Adipocyte (in vitro differentiated cells): ENCODE results near the gene DNAJC22.

Experiments used
- DNase-seq: peaks from one replicate; pipeline ENCODE4 v3.0.0-alpha.2; 2015; ENCODE audit warnings: low read depth
- H3K27me3 ChIP-seq: replicated peaks from 2 replicates; pipeline ENCODE4 v1.7.0; 2013; ENCODE audit warnings: mild to moderate bottlenecking, low read length, moderate library complexity; ENCODE audit not compliant: control insufficient read depth, insufficient read depth
- H3K36me3 ChIP-seq: 2 replicates; pipeline ENCODE4 v1.7.0; 2013; ENCODE audit warnings: low read length, mild to moderate bottlenecking, moderate library complexity; ENCODE audit not compliant: control insufficient read depth, insufficient read depth, severe bottlenecking
- H3K4me1 ChIP-seq: 2 replicates; pipeline ENCODE4 v1.7.0; 2013; ENCODE audit warnings: mild to moderate bottlenecking, low read length, moderate library complexity; ENCODE audit not compliant: control insufficient read depth, insufficient read depth
- H3K4me3 ChIP-seq: 2 replicates; pipeline ENCODE4 v1.7.0; 2013; ENCODE audit warnings: mild to moderate bottlenecking, low read length, moderate library complexity
- H3K9ac ChIP-seq: 2 replicates; pipeline ENCODE4 v1.7.0; 2013; ENCODE audit warnings: mild to moderate bottlenecking, low read length, moderate library complexity
- H3K9me3 ChIP-seq: 2 replicates; pipeline ENCODE4 v1.7.0; 2013; ENCODE audit warnings: mild to moderate bottlenecking, low read length, moderate library complexity; ENCODE audit not compliant: control insufficient read depth

The DNAJC22 gene

DNA sequence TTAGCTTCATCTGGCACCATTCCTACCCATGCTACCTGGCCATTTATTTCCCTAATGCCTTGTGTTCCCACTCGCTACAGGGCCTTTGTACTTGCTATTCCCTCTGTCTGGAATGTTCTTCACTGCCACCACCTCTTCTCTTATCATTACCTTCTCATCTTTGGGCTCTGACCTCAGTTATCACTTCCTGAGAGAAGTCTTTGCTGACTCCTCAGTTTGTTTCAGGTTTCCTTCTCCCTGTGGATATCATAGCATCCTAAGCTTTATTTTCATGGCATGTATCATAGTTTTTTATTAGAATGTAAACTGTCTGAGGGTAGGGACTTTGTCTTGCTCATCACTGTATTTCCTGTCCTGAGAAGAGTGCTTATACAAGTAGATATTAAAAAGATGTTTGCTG lies 50.3 kb downstream of the DNAJC22 start:
- H3K9me3 ChIP-seq, result no peaks in the 10 kb centered on the region
- DNase-seq, result no peak
- H3K4me1 ChIP-seq, result no peaks in the 10 kb centered on the region
- H3K4me3 ChIP-seq, result no peak overlapping the region
- no peak overlapping the region for H3K9ac ChIP-seq
- H3K36me3 ChIP-seq, result no peaks in the 10 kb centered on the region
- H3K27me3 ChIP-seq, result no peaks in the 10 kb centered on the region

DNA sequence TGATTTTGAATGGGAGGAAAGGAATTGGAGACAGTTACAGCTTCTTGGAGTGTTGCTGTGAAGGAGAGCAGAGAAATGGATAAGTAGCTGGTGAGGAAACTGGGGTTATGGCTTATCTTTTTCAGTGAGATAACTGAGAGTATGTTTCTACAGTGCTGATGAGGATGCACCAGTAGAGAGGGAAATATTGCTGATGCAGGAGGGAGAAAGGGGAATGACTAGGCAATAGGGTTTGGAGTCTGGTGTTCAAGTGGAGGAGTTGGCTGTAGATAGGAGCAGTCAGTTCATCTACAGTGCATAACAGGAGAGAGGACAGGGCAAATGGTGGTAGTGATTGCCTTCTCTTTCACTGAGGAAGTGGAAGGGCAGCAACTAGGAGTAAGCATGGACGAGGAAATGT lies 53.6 kb downstream of the DNAJC22 start:
- no peaks in the 10 kb centered on the region for H3K36me3 ChIP-seq
- DNase-seq, result no peak
- H3K27me3 ChIP-seq, result no peaks in the 10 kb centered on the region
- no peak overlapping the region for H3K9ac ChIP-seq
- no peaks in the 10 kb centered on the region for H3K9me3 ChIP-seq
- no peak overlapping the region for H3K4me3 ChIP-seq
- H3K4me1 ChIP-seq, result no peaks in the 10 kb centered on the region
